GM13977 (cell line): ENCODE results near the gene HOXC11.

Source experiments
- DNase-seq: peaks from one replicate; pipeline ENCODE4 v3.0.0; 2012; ENCODE audit warnings: low spot score
- CTCF ChIP-seq: IDR thresholded peaks from 2 replicates; pipeline ENCODE4 v1.5.1; 2012; ENCODE audit warnings: mild to moderate bottlenecking, control low read depth; ENCODE audit not compliant: insufficient read depth; ENCODE audit errors: extremely low read depth, missing control alignments
- in situ Hi-C: fragments of 300-500 bp; cut with MboI; formaldehyde crosslinking; loops from one replicate; pipeline ENCODE4 v1.12.0; 2022; ENCODE audit warnings: low sequenced_read_pairs, low pct_unique_long_range_greater_than_20kb, mixed read lengths, inconsistent platforms; ENCODE audit not compliant: unreplicated experiment

Gene HOXC11

GRCh38 chr12:54017878-54018467 lies 45.0 kb downstream of the HOXC11 start:
- in situ Hi-C loops: loop anchor here (25.0 kb wide), 1 partner anchor 344 kb away; the partner anchor contains the start of gene GPR84

GRCh38 chr12:54018468-54018984 lies 45.6 kb downstream of the HOXC11 start:
- TF ChIP-seq CTCF: no peak
- in situ Hi-C loops: loop anchor here (25.0 kb wide), 1 partner anchor 344 kb away; the partner anchor contains the start of gene GPR84
- no peak for DNase-seq

More at GRCh38 chr12:54017878-54018467, 45.0 kb downstream of the HOXC11 start:
- peak; percentile 97 for DNase-seq
- no peak for TF ChIP-seq CTCF

GRCh38 chr12:54019091-54019811 lies 46.3 kb downstream of the HOXC11 start:
- TF ChIP-seq CTCF: no peak
- DNase-seq: no peak
- in situ Hi-C loops: loop anchor here (25.0 kb wide), 1 partner anchor 343 kb away; the partner anchor contains the start of gene GPR84

- no peak for DNase-seq
- TF ChIP-seq CTCF: no peak
- in situ Hi-C loops: loop anchor here (10.0 to 25.0 kb wide), 2 partner anchors 175 to 342 kb away; partner anchors contain the start of gene GPR84
These were observed 47.1 kb downstream of the HOXC11 start for GRCh38 chr12:54019924-54020590.

- DNase-seq: no peak
- TF ChIP-seq CTCF: no peak
- in situ Hi-C loops: loop anchor here (10.0 to 25.0 kb wide), 2 partner anchors 174 to 342 kb away; partner anchors contain the start of gene GPR84
These were observed 47.9 kb downstream of the HOXC11 start for GRCh38 chr12:54020591-54021405.

GRCh38 chr12:54021432-54022013 lies 48.6 kb downstream of the HOXC11 start:
- TF ChIP-seq CTCF: peak; percentile 46
- DNase-seq: no peak
- in situ Hi-C loops: loop anchor here (10.0 to 25.0 kb wide), 2 partner anchors 173 to 341 kb away; partner anchors contain the start of gene GPR84
